RWPE2 (cell line): ENCODE data around the gene TIGAR.

ENCODE experiments used
- ATAC-seq: fragments of 200-7000 bp; cut with Tn5 transposase; 3 replicates; pipeline ENCODE4 v1.9.1; 2021; ENCODE audit warnings: low read depth
- DNase-seq: peaks from one replicate; pipeline ENCODE4 v3.0.0-alpha.2; 2020; ENCODE audit warnings: low spot score
- H3K27ac ChIP-seq: fragments of 450-650 bp; 2 replicates; pipeline ENCODE4 v1.5.1; 2017; ENCODE audit warnings: mild to moderate bottlenecking; ENCODE audit not compliant: poor library complexity, severe bottlenecking
- H3K27me3 ChIP-seq: fragments of 250-450 bp; sonication (Bioruptor Pico); 2 replicates; pipeline ENCODE4 v1.5.1; 2021; ENCODE audit warnings: mild to moderate bottlenecking, moderate library complexity; ENCODE audit not compliant: insufficient read depth, poor library complexity, severe bottlenecking
- H3K36me3 ChIP-seq: fragments of 250-450 bp; sonication (Bioruptor Pico); 2 replicates; pipeline ENCODE4 v1.5.1; 2020; ENCODE audit warnings: low read depth, mild to moderate bottlenecking, moderate library complexity
- H3K4me1 ChIP-seq: fragments of 250-450 bp; sonication (Bioruptor Pico); 2 replicates; pipeline ENCODE4 v1.5.1; 2021; ENCODE audit warnings: mild to moderate bottlenecking, moderate library complexity; ENCODE audit not compliant: insufficient read depth, poor library complexity, severe bottlenecking
- H3K4me3 ChIP-seq: fragments of 250-450 bp; sonication (Bioruptor Pico); 2 replicates; pipeline ENCODE4 v1.5.1; 2021; ENCODE audit warnings: mild to moderate bottlenecking, moderate library complexity; ENCODE audit not compliant: severe bottlenecking
- H3K9me3 ChIP-seq: fragments of 250-450 bp; sonication (Bioruptor Pico); 2 replicates; pipeline ENCODE4 v1.5.1; 2021; ENCODE audit warnings: mild to moderate bottlenecking, moderate library complexity; ENCODE audit not compliant: severe bottlenecking
- TF ChIP-seq, protein P1 (sequence below): fragments of 450-650 bp; IDR thresholded peaks from one replicate; pipeline ENCODE4 v1.5.1; 2017; ENCODE audit warnings: mild to moderate bottlenecking, moderate library complexity; ENCODE audit not compliant: poor library complexity, severe bottlenecking

The TIGAR gene

GRCh38 chr12:4330203-4330602, 9.2 kb downstream of the TIGAR start:
- H3K27me3 ChIP-seq, result no peaks in the 10 kb centered on the region
- DNase-seq (no peak), ATAC-seq (peak; percentile 40; the same call in 1 of the 3 replicates)

GRCh38 chr12:4331221-4331620, 10.2 kb downstream of the TIGAR start:
- peaks cover 9% of the 10 kb centered on the region for H3K4me1 ChIP-seq
- H3K4me3 ChIP-seq, result no peak overlapping the region
- DNase-seq (no peak), ATAC-seq (no peak)
- peaks cover 79% of the 10 kb centered on the region for H3K36me3 ChIP-seq
- no peak overlapping the region for H3K27ac ChIP-seq
- TF ChIP-seq, protein P1, sequence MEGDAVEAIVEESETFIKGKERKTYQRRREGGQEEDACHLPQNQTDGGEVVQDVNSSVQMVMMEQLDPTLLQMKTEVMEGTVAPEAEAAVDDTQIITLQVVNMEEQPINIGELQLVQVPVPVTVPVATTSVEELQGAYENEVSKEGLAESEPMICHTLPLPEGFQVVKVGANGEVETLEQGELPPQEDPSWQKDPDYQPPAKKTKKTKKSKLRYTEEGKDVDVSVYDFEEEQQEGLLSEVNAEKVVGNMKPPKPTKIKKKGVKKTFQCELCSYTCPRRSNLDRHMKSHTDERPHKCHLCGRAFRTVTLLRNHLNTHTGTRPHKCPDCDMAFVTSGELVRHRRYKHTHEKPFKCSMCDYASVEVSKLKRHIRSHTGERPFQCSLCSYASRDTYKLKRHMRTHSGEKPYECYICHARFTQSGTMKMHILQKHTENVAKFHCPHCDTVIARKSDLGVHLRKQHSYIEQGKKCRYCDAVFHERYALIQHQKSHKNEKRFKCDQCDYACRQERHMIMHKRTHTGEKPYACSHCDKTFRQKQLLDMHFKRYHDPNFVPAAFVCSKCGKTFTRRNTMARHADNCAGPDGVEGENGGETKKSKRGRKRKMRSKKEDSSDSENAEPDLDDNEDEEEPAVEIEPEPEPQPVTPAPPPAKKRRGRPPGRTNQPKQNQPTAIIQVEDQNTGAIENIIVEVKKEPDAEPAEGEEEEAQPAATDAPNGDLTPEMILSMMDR, result no peak
- H3K9me3 ChIP-seq, result no peaks in the 10 kb centered on the region
- H3K27me3 ChIP-seq, result no peaks in the 10 kb centered on the region

More at GRCh38 chr12:4330203-4330602, 9.2 kb downstream of the TIGAR start:
- Histone ChIP-seq H3K4me3 (no peak overlapping the region), H3K9me3 (no peaks in the 10 kb centered on the region), H3K36me3 (peaks cover 79% of the 10 kb centered on the region), H3K27ac (no peak overlapping the region), H3K4me1 (peaks cover 9% of the 10 kb centered on the region)
- TF ChIP-seq, protein P1, result no peak

- no peak for ATAC-seq
- no peak overlapping the region for H3K4me3 ChIP-seq
- no peaks in the 10 kb centered on the region for H3K9me3 ChIP-seq
- H3K4me1 ChIP-seq, result peaks cover 9% of the 10 kb centered on the region
- no peaks in the 10 kb centered on the region for H3K27me3 ChIP-seq
- TF ChIP-seq, protein P1, result no peak
- no peak overlapping the region for H3K27ac ChIP-seq
- H3K36me3 ChIP-seq, result peaks cover 85% of the 10 kb centered on the region
- no peak for DNase-seq
These were observed 10.8 kb downstream of the TIGAR start for GRCh38 chr12:4331842-4332241.

DNA sequence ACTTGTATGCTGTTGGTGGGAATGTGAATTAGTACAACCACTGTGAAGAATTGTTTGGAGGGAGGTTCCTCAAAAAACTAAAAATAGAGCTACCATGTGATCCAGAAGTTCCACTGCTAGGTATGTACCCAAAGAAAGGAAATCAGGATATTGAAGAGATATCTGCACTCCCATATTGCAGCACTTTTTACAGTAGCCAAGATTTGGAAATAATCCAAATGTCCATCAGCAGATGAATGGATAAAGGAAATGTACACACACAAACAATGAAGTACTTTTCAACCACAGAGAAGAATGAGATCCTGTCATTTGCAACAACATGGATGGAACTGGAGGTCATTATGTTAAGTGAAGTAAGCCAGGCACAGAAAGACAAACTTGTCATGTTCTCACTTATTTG, 25.9 kb downstream of the TIGAR start:
- no peak overlapping the region for H3K4me3 ChIP-seq
- no peaks in the 10 kb centered on the region for H3K4me1 ChIP-seq
- no peak for DNase-seq
- no peaks in the 10 kb centered on the region for H3K27me3 ChIP-seq
- H3K27ac ChIP-seq, result no peak overlapping the region
- TF ChIP-seq, protein P1, result no peak
- no peaks in the 10 kb centered on the region for H3K9me3 ChIP-seq
- H3K36me3 ChIP-seq, result peaks cover 62% of the 10 kb centered on the region
- no peak for ATAC-seq

DNA sequence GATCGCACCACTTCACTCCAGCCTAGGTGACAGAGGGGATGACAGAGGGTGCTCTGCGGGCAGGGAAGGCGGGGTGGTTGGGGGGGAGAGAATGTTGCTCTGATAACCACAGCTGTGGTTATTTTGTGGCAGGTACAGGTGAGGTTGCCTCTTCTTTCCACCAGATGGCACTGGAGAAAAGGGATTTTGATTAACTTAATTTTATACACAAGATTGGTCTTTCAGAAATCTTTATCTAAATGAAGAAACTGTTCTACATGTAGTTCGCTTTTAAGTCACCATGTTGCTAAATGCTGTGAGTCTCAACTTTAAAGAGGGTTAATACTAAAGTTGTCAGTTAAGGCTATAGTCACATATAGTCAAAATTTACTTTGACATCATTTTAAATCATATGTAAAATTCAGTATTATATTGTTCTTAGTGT, 32.8 kb downstream of the TIGAR start:
- H3K4me1 ChIP-seq, result no peaks in the 10 kb centered on the region
- ATAC-seq (peak; percentile 78), DNase-seq (no peak)
- no peaks in the 10 kb centered on the region for H3K9me3 ChIP-seq
- peaks cover 52% of the 10 kb centered on the region for H3K36me3 ChIP-seq
- TF ChIP-seq, protein P1, result peak; percentile 76
- H3K4me3 ChIP-seq, result no peak overlapping the region
- H3K27ac ChIP-seq, result no peak overlapping the region
- no peaks in the 10 kb centered on the region for H3K27me3 ChIP-seq
